HAP-1 (cell line): ENCODE data around the gene SLC25A36.
"Not testable (repeated sequence)": the region's sequence is repeated elsewhere in the genome, so short reads cannot be mapped to it uniquely, and the experiment has no call there.

Experiments
- DNase-seq, 2 experiments: peaks; one replicate each; pipeline ENCODE4 v3.0.0-alpha.2; 2016 to 2020; ENCODE audit warnings: low spot score in 2 of 2
- H3K27me3 ChIP-seq: fragments of 250-450 bp; sonication (Bioruptor Pico); 2 replicates; pipeline ENCODE4 v1.5.1; 2020; ENCODE audit warnings: low read depth, mild to moderate bottlenecking, moderate library complexity
- H3K36me3 ChIP-seq: fragments of 250-450 bp; sonication (Bioruptor Pico); replicated peaks from 2 replicates; pipeline ENCODE4 v1.5.1; 2020; ENCODE audit warnings: mild to moderate bottlenecking
- H3K4me1 ChIP-seq: fragments of 250-450 bp; sonication (Bioruptor Pico); 2 replicates; pipeline ENCODE4 v1.5.1; 2020; ENCODE audit warnings: mild to moderate bottlenecking
- H3K4me3 ChIP-seq: fragments of 250-450 bp; sonication (Bioruptor Pico); 2 replicates; pipeline ENCODE4 v1.5.1; 2020; ENCODE audit warnings: mild to moderate bottlenecking, moderate library complexity
- H3K9me3 ChIP-seq: fragments of 250-450 bp; sonication (Bioruptor Pico); 2 replicates; pipeline ENCODE4 v1.5.1; 2020; ENCODE audit warnings: mild to moderate bottlenecking, moderate library complexity
- in situ Hi-C: fragments of 300-500 bp; cut with MboI; formaldehyde crosslinking; loops from 3 replicates; pipeline ENCODE4 v1.14.3; 2020; ENCODE audit warnings: low sequenced_read_pairs, inconsistent platforms, mixed read lengths

SLC25A36 gene

DNA sequence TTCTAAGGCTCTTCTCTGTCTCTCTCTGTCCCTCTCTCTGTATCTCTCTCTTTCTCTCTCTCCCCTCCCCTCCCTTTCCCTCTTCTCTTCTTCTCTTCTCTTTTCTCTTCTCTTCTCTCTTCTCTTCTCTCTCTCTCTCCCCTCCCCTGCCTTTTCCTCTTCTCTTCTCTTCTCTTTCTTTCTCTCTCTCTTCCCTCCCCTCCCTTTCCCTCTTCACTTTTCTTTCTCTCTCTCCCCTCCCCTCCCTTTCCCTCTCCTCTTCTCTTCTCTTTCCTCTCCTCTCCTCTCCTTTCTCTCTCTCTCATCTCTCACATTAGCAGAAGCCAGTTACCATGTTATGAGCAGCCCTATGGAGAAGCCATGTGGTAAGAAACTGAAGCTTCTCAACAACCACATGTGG, 25.0 kb upstream of the SLC25A36 start:
- no peaks in the 10 kb centered on the region for H3K9me3 ChIP-seq
- H3K27me3 ChIP-seq, result peaks cover 15% of the 10 kb centered on the region
- DNase-seq, result no peak
- in situ Hi-C loops, result no loop called here
- H3K36me3 ChIP-seq, result no peaks in the 10 kb centered on the region
- H3K4me1 ChIP-seq, result no peaks in the 10 kb centered on the region
- no peak overlapping the region for H3K4me3 ChIP-seq

GRCh38 chr3:140917772-140918171, 23.9 kb upstream of the SLC25A36 start:
- in situ Hi-C loops, result no loop called here
- DNase-seq, result no peak
- H3K36me3 ChIP-seq, result no peaks in the 10 kb centered on the region
- no peaks in the 10 kb centered on the region for H3K4me1 ChIP-seq
- H3K9me3 ChIP-seq, result no peaks in the 10 kb centered on the region
- H3K27me3 ChIP-seq, result peaks cover 15% of the 10 kb centered on the region
- H3K4me3 ChIP-seq, result no peak overlapping the region

DNA sequence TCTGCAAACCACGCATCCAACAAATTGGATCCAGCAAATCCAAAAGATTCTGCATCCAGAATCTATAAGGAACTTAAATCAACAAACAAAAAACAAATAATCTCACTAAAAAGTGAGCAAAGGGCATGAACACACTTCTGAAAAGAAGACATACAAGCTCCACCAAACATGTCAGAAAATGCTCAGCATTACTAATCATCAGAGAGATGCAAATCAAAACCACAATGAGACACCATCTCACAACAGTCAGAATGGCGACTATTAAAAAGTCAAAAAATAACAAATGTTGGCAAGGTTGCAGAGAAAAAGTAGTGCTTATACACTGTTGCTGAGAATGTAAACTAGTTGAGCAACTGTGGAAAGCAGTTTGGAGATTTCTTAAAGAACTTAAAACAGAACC, 21.6 kb upstream of the SLC25A36 start:
- Histone ChIP-seq H3K9me3 (no peaks in the 10 kb centered on the region), H3K36me3 (no peaks in the 10 kb centered on the region), H3K4me1 (no peaks in the 10 kb centered on the region), H3K4me3 (no peak overlapping the region), H3K27me3 (peaks cover 15% of the 10 kb centered on the region)
- no peak for DNase-seq
- in situ Hi-C loops, result no loop called here

- in situ Hi-C loops, result no loop called here
- H3K9me3 ChIP-seq, result no peaks in the 10 kb centered on the region
- DNase-seq, result no peak
- H3K4me1 ChIP-seq, result no peaks in the 10 kb centered on the region; the same call in 1 of the 2 replicates
- H3K4me3 ChIP-seq, result no peak overlapping the region
- no peaks in the 10 kb centered on the region for H3K36me3 ChIP-seq
- H3K27me3 ChIP-seq, result peaks cover 14% of the 10 kb centered on the region
These were observed 19.0 kb upstream of the SLC25A36 start for GRCh38 chr3:140922634-140923033.

DNA sequence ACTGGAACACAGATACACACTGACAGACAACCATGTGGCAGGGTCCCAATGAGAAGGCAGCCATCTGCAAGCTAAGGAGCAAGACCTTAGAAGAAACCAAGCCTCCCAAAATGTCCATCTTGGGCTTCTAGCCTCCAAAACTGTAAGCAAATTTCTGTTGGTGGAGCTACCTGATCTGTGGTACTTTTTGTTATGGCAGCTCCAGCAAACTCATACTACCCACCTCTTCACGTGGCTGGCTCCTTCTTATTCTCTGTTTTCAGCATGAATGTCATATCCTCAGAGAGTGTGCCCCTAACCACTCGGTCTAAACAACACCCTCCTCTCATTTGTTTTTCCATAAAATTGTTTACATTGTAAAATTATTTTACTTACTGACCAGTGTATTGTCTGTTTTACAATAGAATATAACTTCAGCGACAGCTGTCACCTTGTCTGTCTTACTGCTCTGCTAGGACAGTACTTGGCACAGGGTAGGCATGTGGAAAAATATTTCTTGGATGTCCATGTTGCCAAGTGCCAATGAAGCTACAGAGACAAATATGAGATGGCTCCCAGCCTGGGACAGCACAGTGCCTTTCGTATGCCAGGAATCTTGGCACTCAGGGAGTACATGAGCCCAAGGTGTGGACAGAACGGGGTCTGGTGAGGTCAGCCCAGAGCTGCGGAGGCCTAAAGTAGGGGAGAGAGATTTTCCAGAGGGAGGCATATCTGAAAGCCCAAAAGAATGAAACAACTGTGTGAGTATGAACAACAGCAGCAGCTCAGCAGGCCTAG, 17.4 kb upstream of the SLC25A36 start:
- in situ Hi-C loops, result no loop called here
- H3K36me3 ChIP-seq, result no peaks in the 10 kb centered on the region
- H3K4me3 ChIP-seq, result no peak overlapping the region
- H3K27me3 ChIP-seq, result peaks cover 15% of the 10 kb centered on the region
- H3K4me1 ChIP-seq, result no peaks in the 10 kb centered on the region; the same call in 1 of the 2 replicates
- DNase-seq, result no peak
- no peaks in the 10 kb centered on the region for H3K9me3 ChIP-seq

DNA sequence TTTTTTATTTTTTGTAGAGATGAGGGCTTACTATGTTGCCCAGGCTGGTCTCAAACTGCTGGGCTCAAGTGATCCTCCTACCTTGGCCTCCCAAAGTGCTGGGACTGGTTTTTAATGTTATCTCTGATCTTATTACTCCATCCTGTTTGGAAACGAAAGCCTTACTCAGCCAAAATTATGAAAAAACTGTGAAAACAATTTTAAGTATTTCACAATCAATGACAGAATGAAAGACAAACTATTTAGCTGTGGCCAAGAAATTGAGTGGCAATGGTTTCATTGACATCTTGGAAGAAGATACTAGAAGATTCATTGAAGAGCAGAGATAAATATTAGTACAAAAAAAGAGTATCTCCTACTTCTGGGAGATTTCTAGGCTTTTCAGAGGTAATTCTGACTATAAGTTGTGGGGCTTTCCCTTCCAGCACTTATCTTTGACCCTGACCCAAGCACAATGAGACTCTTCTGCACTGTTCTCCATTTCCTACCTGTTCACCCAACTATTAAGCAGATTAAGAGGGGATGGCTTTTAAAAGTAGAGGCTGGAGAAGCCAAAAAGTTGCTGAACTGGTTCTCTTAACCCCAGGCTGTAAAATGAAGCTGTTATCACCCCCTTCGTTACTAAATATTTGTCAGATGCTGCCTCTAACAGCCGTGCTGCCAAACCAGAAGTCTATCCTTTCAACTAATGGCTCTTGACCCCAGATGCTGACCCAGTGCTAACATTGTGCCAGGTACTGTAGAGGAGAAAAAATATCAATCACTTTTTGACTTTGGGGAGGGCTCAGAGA, 14.2 kb upstream of the SLC25A36 start:
- H3K4me1 ChIP-seq, result no peaks in the 10 kb centered on the region; the same call in 1 of the 2 replicates
- peaks cover 18% of the 10 kb centered on the region for H3K27me3 ChIP-seq
- in situ Hi-C loops, result no loop called here
- no peak overlapping the region for H3K4me3 ChIP-seq
- no peak for DNase-seq
- H3K9me3 ChIP-seq, result no peaks in the 10 kb centered on the region
- H3K36me3 ChIP-seq, result no peaks in the 10 kb centered on the region

DNA sequence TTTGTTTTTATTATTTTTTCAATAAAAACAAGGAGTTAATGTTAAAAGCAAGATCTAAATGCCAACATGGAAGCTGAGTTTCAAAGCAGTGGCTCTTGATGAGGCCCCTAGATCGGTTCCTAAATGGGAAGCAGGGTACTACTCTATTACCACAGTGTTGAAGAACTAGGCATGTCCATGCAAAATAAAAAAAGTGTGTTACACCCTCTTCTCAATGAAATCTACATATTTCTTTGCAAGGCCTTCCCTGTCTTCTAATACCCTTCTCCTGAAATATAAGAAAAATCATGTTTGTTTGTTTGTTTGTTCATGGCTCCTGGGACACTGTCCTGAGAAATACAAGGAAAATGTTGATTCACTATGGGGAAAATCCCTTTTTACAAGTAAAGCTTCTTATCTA, 12.2 kb upstream of the SLC25A36 start:
- Histone ChIP-seq H3K27me3 (peaks cover 18% of the 10 kb centered on the region), H3K4me3 (no peak overlapping the region), H3K36me3 (no peaks in the 10 kb centered on the region), H3K4me1 (no peaks in the 10 kb centered on the region; the same call in 1 of the 2 replicates), H3K9me3 (no peaks in the 10 kb centered on the region)
- DNase-seq, result no peak
- in situ Hi-C loops, result no loop called here

DNA sequence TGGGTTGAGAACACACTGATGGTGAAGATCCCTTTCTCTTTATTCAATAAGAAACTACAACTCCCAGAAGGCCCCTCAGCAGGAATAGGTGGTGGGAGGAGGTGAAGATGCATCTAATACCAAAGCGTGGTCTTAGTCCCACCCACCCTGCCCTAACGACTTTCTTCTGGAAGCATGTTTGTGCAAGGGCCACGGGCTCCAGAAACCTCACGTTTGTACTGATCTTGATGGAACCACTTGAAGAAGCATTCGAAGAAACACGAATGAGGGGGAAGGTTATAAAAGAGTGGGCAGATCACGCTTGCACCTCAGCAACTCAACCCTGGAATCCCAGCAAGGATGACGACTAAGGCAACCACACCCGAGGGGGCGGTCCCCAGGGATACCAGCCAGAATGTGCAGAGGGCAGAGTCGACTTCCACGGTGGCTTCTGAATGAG, 10.6 kb upstream of the SLC25A36 start:
- Histone ChIP-seq H3K4me3 (no peak overlapping the region), H3K4me1 (no peaks in the 10 kb centered on the region; the same call in 1 of the 2 replicates)

GRCh38 chr3:140931801-140932200, 9.8 kb upstream of the SLC25A36 start:
- no peaks in the 10 kb centered on the region for H3K9me3 ChIP-seq
- no peak for DNase-seq
- no peaks in the 10 kb centered on the region for H3K36me3 ChIP-seq
- in situ Hi-C loops, result no loop called here
- no peaks in the 10 kb centered on the region for H3K4me1 ChIP-seq
- H3K27me3 ChIP-seq, result peaks cover 11% of the 10 kb centered on the region
- H3K4me3 ChIP-seq, result no peak overlapping the region

More for the DNA sequence above, 10.6 kb upstream of the SLC25A36 start:
- H3K36me3 ChIP-seq, result no peaks in the 10 kb centered on the region
- no peak for DNase-seq
- in situ Hi-C loops, result no loop called here
- peaks cover 15% of the 10 kb centered on the region for H3K27me3 ChIP-seq
- H3K9me3 ChIP-seq, result no peaks in the 10 kb centered on the region

DNA sequence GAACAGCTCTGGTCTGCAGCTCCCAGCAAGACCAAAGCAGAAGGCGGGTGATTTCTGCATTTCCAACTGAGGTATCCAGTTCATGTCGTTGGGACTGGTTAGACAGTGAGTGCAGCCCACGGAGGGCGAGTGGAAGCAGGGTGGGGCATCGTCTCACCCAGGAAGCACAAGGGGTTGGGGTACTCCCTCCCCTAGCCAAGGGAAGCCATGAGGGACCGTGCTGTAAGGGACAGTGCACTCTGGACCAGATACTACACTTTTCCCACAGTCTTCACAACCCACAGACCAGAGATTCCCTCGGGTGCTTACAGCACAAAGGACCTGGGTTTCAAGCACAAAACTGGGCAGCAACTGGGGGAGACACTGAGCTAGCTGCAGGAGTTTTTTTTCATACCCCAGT, 8.5 kb upstream of the SLC25A36 start:
- H3K9me3 ChIP-seq, result no peaks in the 10 kb centered on the region
- no peak overlapping the region for H3K4me3 ChIP-seq
- in situ Hi-C loops, result no loop called here
- no peaks in the 10 kb centered on the region for H3K4me1 ChIP-seq
- H3K27me3 ChIP-seq, result peaks cover 5% of the 10 kb centered on the region; the same call in 1 of the 2 replicates
- H3K36me3 ChIP-seq, result no peaks in the 10 kb centered on the region
- DNase-seq, result no peak

DNA sequence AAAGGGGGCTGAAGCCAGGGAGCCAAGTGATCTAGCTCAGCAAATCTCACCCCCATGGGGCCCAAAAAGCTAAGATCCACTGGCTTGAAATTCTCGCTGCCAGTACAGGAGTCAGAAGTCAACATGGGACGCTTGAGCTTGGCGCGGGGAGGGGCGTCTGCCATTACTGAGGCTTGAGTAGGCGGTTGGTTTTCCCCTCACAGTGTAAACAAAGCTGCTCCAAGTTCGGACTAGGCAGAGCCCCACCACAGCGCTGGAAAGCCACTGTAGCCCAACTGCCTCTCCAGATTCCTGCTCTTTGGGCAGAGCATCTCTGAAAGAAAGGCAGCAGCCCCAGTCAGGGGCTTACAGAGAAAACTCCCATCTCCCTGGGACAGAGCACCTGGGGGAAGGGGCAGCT, 8.1 kb upstream of the SLC25A36 start:
- H3K36me3 ChIP-seq, result no peaks in the 10 kb centered on the region
- no peaks in the 10 kb centered on the region for H3K9me3 ChIP-seq
- in situ Hi-C loops, result no loop called here
- DNase-seq, result no peak
- H3K27me3 ChIP-seq, result peaks cover 5% of the 10 kb centered on the region; the same call in 1 of the 2 replicates
- no peak overlapping the region for H3K4me3 ChIP-seq
- no peaks in the 10 kb centered on the region for H3K4me1 ChIP-seq

- H3K27me3 ChIP-seq, DNase-seq, in situ Hi-C loops, H3K9me3 ChIP-seq, H3K36me3 ChIP-seq, H3K4me3 ChIP-seq: not testable (repeated sequence)
- H3K4me1 ChIP-seq, result peaks cover 11% of the 10 kb centered on the region
These were observed 2.3 kb upstream of the SLC25A36 start for GRCh38 chr3:140939305-140939704.

DNA sequence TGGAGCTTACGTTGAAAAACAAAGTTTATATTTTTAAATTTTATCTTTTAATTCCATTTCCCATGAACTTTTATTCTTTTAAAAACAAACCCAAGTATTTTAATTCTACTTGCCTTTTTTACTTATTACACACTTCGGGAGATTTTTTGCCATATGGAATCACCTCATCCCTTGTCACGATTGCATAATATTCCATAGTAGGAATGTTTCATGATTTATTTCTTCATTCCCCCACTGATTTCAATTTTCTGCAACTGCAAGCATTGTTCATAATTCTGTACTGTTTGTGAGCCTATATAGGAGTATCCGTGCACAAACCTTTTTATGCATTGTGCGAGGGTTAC, 574 bp upstream of the SLC25A36 start:
- H3K4me3 ChIP-seq, result peak overlapping the region; percentile 85

More for the DNA sequence above, 574 bp upstream of the SLC25A36 start:
- peaks cover 15% of the 10 kb centered on the region for H3K4me1 ChIP-seq
- H3K9me3 ChIP-seq, result no peaks in the 10 kb centered on the region
- H3K27me3 ChIP-seq, result no peaks in the 10 kb centered on the region
- in situ Hi-C loops, result no loop called here
- no peak for DNase-seq
- 0 out of 2 replicates have a peak, but pooled peaks cover 4% of the 10 kb centered on the region for H3K36me3 ChIP-seq
